Left kidney (tissue), 8 donors: Measurements from ENCODE around the gene TEX12. TPM values are rescaled to one million over a fixed set of nuclear protein-coding genes. Genes with fewer than 3 reads are reported as not detected.
"Not testable (repeated sequence)": the region's sequence is repeated elsewhere in the genome, so short reads cannot be mapped to it uniquely, and the experiment has no call there.

Experiments used
- DNase-seq: peaks from one replicate; pipeline ENCODE4 v3.0.0-alpha.2; 2013
- long read RNA-seq, 8 donors: transcript quantifications; one replicate each; lab custom pipeline, GENCODE V29; 2026
- polyA plus RNA-seq: library from polyadenylated mRNA; unstranded; fragments of 120-200 nt; gene quantifications from one replicate; pipeline ENCODE4 v1.2.1, GENCODE V29; 2013; ENCODE audit not compliant: insufficient read length

Gene TEX12
- polyA plus RNA-seq = 0.52 TPM
- long read RNA-seq, donor 1 = 0 reads
- long read RNA-seq, donor 2 = 0 reads
- long read RNA-seq, donor 3 = 0 reads
- long read RNA-seq, donor 4 = 0 reads
- long read RNA-seq, donor 5 = 0 reads
- long read RNA-seq, donor 6 = 0 reads
- long read RNA-seq, donor 7 = 0 reads
- long read RNA-seq, donor 8 = 0 reads

- DNase-seq = no peak
These were observed at the start of gene TEX12 for GRCh38 chr11:112167145-112167544. Gene TEX12 (plus strand): TSS chr11:112167372. CDS start chr11:112169269, 1,897 bp downstream.

GRCh38 chr11:112118176-112118575 lies 49.0 kb upstream of the TEX12 start:
- DNase-seq = no peak

GRCh38 chr11:112121981-112122615 lies 45.1 kb upstream of the TEX12 start:
- DNase-seq = no peak

GRCh38 chr11:112123129-112123528 lies 44.0 kb upstream of the TEX12 start:
- DNase-seq = no peak

- no peak for DNase-seq
These were observed 40.1 kb upstream of the TEX12 start for GRCh38 chr11:112127056-112127455.

- DNase-seq = no peak
These were observed 38.6 kb upstream of the TEX12 start for GRCh38 chr11:112128483-112129121.

- DNase-seq = no peak
These were observed 37.5 kb upstream of the TEX12 start for GRCh38 chr11:112129656-112130055.

- DNase-seq = no peak
These were observed 34.4 kb upstream of the TEX12 start for GRCh38 chr11:112132737-112133136.

GRCh38 chr11:112134473-112134872 lies 32.7 kb upstream of the TEX12 start:
- no peak for DNase-seq

- DNase-seq = no peak
These were observed 23.6 kb upstream of the TEX12 start for GRCh38 chr11:112143597-112143996.

GRCh38 chr11:112150517-112150916 lies 16.7 kb upstream of the TEX12 start:
- DNase-seq = no peak

- no peak for DNase-seq
These were observed 10.8 kb upstream of the TEX12 start for GRCh38 chr11:112156153-112156955.

- DNase-seq = no peak
These were observed 10.0 kb upstream of the TEX12 start for GRCh38 chr11:112156956-112157766.

- no peak for DNase-seq
These were observed 7.8 kb upstream of the TEX12 start for GRCh38 chr11:112159098-112160065.

GRCh38 chr11:112160091-112160848 lies 6.9 kb upstream of the TEX12 start:
- DNase-seq = no peak

GRCh38 chr11:112161012-112161411 lies 6.2 kb upstream of the TEX12 start:
- no peak for DNase-seq

- DNase-seq = not testable (repeated sequence)
These were observed 5.0 kb upstream of the TEX12 start for GRCh38 chr11:112162200-112162599.

- no peak for DNase-seq
These were observed 4.2 kb upstream of the TEX12 start for GRCh38 chr11:112162761-112163546.
